Esophagus (tissue), 2 donors: Measurements from ENCODE around the gene MAZ. TPM values are rescaled to one million over a fixed set of nuclear protein-coding genes. Genes with fewer than 3 reads are reported as not detected.

Source experiments
- H3K27ac ChIP-seq, 2 donors: one replicate each; pipeline ENCODE4 v1.5.1; 2013; ENCODE audit warnings: low read depth in 2 of 2, mild to moderate bottlenecking in 2 of 2, inconsistent platforms in 1 of 2, low read length in 1 of 2, moderate library complexity in 1 of 2
- H3K27me3 ChIP-seq, 2 donors: one replicate each; pipeline ENCODE4 v1.6.1; 2013; ENCODE audit warnings: low read length in 2 of 2, control low read depth in 1 of 2, mild to moderate bottlenecking in 1 of 2; ENCODE audit not compliant: insufficient read depth in 2 of 2, control insufficient read depth in 1 of 2
- H3K36me3 ChIP-seq, 2 donors: one replicate each; pipeline ENCODE4 v1.6.1; 2013; ENCODE audit warnings: low read length in 1 of 2; ENCODE audit not compliant: control insufficient read depth in 2 of 2, insufficient read depth in 2 of 2
- H3K4me1 ChIP-seq, 2 donors: one replicate each; pipeline ENCODE4 v1.6.1; 2013; ENCODE audit warnings: low read length in 1 of 2; ENCODE audit not compliant: control insufficient read depth in 2 of 2, insufficient read depth in 2 of 2
- H3K4me3 ChIP-seq, 2 donors: one replicate each; pipeline ENCODE4 v1.5.1; 2013; ENCODE audit warnings: low read length in 2 of 2, mild to moderate bottlenecking in 2 of 2, low read depth in 1 of 2, moderate library complexity in 1 of 2
- H3K9me3 ChIP-seq, 2 donors: one replicate each; pipeline ENCODE4 v1.6.1; 2013; ENCODE audit warnings: mild to moderate bottlenecking in 2 of 2, low read depth in 1 of 2, low read length in 1 of 2, moderate library complexity in 1 of 2; ENCODE audit not compliant: control insufficient read depth in 2 of 2, insufficient read depth in 1 of 2
- WGBS, 2 donors: extraction: QIAGEN DNeasy Blood & Tissue Kit; methylation state at CpG; one replicate each; pipeline ENCODE4 v1.1.7; 2013; 5-methylcytosine and 5-hydroxymethylcytosine counted together
- polyA plus RNA-seq, 2 donors: library from polyadenylated mRNA; stranded (reverse); fragments of 200-250 nt; gene quantifications; one replicate each; pipeline ENCODE4 v1.2.3, GENCODE V29; 2013
- donor health status: healthy with polysubstance abuse.
- donor health status: Bipolar disorder and iron deficiency.

Gene MAZ
- polyA plus RNA-seq, 2 donors = 95.9 to 111 TPM

DNA sequence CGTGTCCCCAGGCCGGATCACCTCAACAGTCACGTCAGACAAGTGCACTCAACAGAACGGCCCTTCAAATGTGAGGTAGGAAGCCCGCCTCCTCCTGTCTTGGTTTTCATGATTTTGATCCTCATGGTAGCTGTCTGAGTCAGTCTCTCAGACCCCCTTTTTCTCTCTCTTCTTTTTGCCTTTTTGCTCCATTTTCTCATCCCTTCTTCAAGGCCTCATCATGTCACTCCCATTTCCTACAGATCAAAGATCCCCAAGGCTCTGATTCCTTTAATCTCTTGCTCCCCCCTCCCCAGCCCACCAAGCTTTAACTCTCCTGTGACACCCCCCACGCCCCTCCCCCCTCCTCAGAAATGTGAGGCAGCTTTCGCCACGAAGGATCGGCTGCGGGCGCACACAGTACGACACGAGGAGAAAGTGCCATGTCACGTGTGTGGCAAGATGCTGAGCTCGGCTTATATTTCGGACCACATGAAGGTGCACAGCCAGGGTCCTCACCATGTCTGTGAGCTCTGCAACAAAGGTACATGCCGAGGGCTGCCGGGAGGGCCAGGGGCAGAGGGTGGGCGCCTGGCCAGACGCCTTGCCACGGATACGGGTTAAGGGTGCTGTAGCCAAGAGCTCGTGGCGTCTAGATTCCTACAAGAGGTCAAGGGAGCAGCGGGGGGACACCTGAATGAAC lies 2.0 kb downstream of the MAZ start:
- Histone ChIP-seq H3K27ac (peak overlapping the region; percentile 94), H3K27me3 (no peaks in the 10 kb centered on the region), H3K4me1 (peaks cover 5 to 35% of the 10 kb centered on the region in 2 donors), H3K36me3 (peaks cover 4 to 15% of the 10 kb centered on the region in 2 donors), H3K4me3 (peak overlapping the region; percentile 64 to 77), H3K9me3 (no peaks in the 10 kb centered on the region)
- 34 to 43% methylated on average over 25 of the region's 25 CpGs for WGBS, 2 donors

- H3K4me1 ChIP-seq = peaks cover 5 to 35% of the 10 kb centered on the region in 2 donors
- WGBS, 2 donors = 69 to 76% methylated on average over 31 of the region's 31 CpGs
- H3K9me3 ChIP-seq = no peaks in the 10 kb centered on the region
- H3K27ac ChIP-seq = peak overlapping the region; percentile 94
- peaks cover 4 to 15% of the 10 kb centered on the region in 2 donors for H3K36me3 ChIP-seq
- no peaks in the 10 kb centered on the region for H3K27me3 ChIP-seq
- H3K4me3 ChIP-seq = no peak overlapping the region
Measured at GRCh38 chr16:29809031-29809747, 2.9 kb downstream of the MAZ start.

DNA sequence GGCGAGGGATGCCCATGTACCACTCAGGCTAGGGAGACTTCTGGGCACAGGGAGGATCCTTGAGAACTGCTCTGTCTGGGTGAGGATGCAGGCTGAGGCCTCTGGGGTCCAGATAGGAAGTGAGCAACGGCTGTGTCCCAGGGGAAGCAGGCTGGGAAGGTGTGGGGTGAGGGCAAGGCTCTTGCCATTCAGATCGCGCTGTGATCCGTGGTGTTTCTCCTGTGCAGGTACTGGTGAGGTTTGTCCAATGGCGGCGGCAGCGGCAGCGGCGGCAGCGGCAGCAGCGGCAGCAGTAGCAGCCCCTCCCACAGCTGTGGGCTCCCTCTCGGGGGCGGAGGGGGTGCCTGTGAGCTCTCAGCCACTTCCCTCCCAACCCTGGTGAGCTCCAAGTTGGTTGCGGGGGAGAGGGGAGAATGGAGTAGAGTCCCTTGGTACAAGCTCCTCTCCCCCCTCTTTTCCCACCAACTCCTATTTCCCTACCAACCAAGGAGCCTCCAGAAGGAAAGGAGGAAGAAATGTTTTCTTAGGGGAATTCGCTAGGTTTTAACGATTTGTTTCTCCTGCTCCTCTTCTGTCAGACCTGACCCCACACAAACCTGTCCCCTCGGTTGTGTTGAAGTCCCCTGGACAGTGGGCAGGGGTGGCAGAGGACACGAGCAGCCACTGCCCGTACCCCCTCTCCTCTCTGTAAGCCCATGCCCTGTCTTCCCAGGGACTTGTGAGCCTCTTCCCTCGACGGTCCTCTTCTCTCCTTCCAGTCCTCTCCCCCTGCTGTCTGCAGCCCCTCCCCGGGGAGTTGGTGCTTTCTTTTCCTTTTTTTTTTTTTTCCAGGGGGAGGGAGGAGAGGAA lies 3.7 kb downstream of the MAZ start:
- H3K4me3 ChIP-seq = no peak overlapping the region
- H3K9me3 ChIP-seq = no peaks in the 10 kb centered on the region
- 49 to 52% methylated on average over 23 of the region's 23 CpGs for WGBS, 2 donors
- H3K27me3 ChIP-seq = no peaks in the 10 kb centered on the region
- H3K27ac ChIP-seq = peak overlapping the region; percentile 59 to 75
- H3K4me1 ChIP-seq = peaks cover 8 to 40% of the 10 kb centered on the region in 2 donors
- peaks cover 4 to 15% of the 10 kb centered on the region in 2 donors for H3K36me3 ChIP-seq

- Histone ChIP-seq H3K4me3 (no peak overlapping the region), H3K27ac (peak overlapping the region; percentile 75 to 89), H3K4me1 (peaks cover 8 to 41% of the 10 kb centered on the region in 2 donors), H3K36me3 (peaks cover 4 to 15% of the 10 kb centered on the region in 2 donors), H3K9me3 (no peaks in the 10 kb centered on the region), H3K27me3 (no peaks in the 10 kb centered on the region)
- WGBS, 2 donors = 32 to 35% methylated on average over 9 of the region's 9 CpGs
Measured at GRCh38 chr16:29810699-29811169, 4.4 kb downstream of the MAZ start.

DNA sequence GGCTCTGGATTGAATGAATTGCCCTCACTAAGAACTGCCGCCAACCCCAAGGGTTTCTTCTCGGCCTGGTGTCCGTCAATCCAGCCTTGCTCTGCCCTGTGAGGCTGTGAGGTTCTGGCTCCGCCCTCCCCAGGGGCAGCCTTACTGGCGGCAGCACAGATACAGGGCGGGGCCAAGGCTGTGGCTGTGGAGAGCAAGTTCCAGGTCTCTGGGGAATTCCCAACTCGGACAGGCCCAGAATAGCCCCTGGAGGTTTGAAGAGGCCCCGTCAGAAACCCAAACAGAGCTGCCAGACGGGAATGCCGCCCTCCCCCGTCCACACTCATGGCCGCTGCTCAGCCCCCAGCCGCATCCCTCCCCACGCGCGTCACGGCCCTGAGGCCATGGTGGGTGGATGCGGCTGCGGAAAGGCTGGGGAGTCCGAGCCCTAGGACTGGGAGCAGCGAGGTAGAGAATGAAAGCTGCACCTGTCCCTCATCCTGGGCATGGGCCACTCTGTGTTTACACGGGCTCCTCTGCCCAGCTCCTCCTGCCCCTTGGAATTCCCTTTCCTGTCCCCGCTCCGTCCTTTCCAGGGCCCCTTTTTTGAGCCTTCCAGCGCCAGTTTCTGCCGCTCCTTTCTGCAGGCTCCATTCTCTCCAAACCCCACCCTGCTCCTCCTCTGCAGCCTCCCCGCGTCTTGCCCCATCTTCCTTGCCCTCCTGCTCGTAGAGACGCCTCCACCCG lies 5.0 kb downstream of the MAZ start:
- 0 to 1% methylated on average over 27 to 31 of the region's 31 CpGs for WGBS, 2 donors
- Histone ChIP-seq H3K9me3 (no peaks in the 10 kb centered on the region), H3K4me1 (peaks cover 8 to 41% of the 10 kb centered on the region in 2 donors), H3K36me3 (peaks cover 4 to 15% of the 10 kb centered on the region in 2 donors), H3K4me3 (peak overlapping the region; percentile 40 to 45), H3K27ac (peak overlapping the region; percentile 75 to 89), H3K27me3 (no peaks in the 10 kb centered on the region)

- H3K36me3 ChIP-seq = peaks cover 4 to 15% of the 10 kb centered on the region in 2 donors
- no peaks in the 10 kb centered on the region for H3K9me3 ChIP-seq
- WGBS, 2 donors = 4 to 7% methylated on average over 56 to 69 of the region's 69 CpGs
- peaks cover 9 to 44% of the 10 kb centered on the region in 2 donors for H3K4me1 ChIP-seq
- no peaks in the 10 kb centered on the region for H3K27me3 ChIP-seq
- H3K4me3 ChIP-seq = peak within 1 kb of the TSS; percentile 40 to 45
- H3K27ac ChIP-seq = peak within 1 kb of the TSS; percentile 75 to 89
Measured at GRCh38 chr16:29811896-29812665, 5.8 kb downstream of the MAZ start, which contains the start of gene PRRT2. TSS of gene PRRT2 (plus strand) at chr16:29812193. CDS start at chr16:29813055, 862 bp downstream.

- peaks cover 4 to 15% of the 10 kb centered on the region in 2 donors for H3K36me3 ChIP-seq
- no peak overlapping the region for H3K4me3 ChIP-seq
- H3K27ac ChIP-seq = peak overlapping the region; percentile 75 to 89
- no peaks in the 10 kb centered on the region for H3K9me3 ChIP-seq
- H3K4me1 ChIP-seq = peaks cover 11 to 38% of the 10 kb centered on the region in 2 donors
- H3K27me3 ChIP-seq = no peaks in the 10 kb centered on the region
- WGBS, 2 donors = 74 to 77% methylated on average over 9 of the region's 9 CpGs
Measured at GRCh38 chr16:29812754-29813643, 6.7 kb downstream of the MAZ start.
